GM23338 (cell line): ENCODE data around the gene FOXA2.
A peak's percentile ranks its signal among the peaks of the same experiment; 100 is the strongest.

Source experiments
- CTCF ChIP-seq, 2 experiments: fragments of 200-600 bp in 1 of 2; sonication (generic) in 1 of 2; conservative IDR thresholded peaks; 2 replicates each; pipeline versions ENCODE4 v1.5.1 to v1.6.1; 2016 to 2017; ENCODE audit warnings: antibody characterized with exemption in 2 of 2, low read depth in 2 of 2, mild to moderate bottlenecking in 2 of 2, moderate library complexity in 1 of 2
- EZH2 ChIP-seq: fragments of 200-600 bp; sonication (generic); IDR thresholded peaks from one replicate; pipeline ENCODE4 v1.8.0; 2017; ENCODE audit warnings: antibody characterized with exemption, mild to moderate bottlenecking, low read depth; ENCODE audit not compliant: unreplicated experiment
- EZH2phosphoT487 ChIP-seq: fragments of 200-600 bp; sonication (generic); IDR thresholded peaks from one replicate; pipeline ENCODE4 v1.8.1; 2018; ENCODE audit warnings: antibody characterized with exemption; ENCODE audit not compliant: unreplicated experiment
- JUNB ChIP-seq: IDR thresholded peaks from one replicate; pipeline ENCODE4 v1.6.1; 2016; ENCODE audit warnings: antibody characterized with exemption; ENCODE audit not compliant: unreplicated experiment
- POLR2AphosphoS5 ChIP-seq: IDR thresholded peaks from 2 replicates; pipeline ENCODE4 v1.6.1; 2016; ENCODE audit warnings: antibody characterized with exemption, low read depth
- REST ChIP-seq: IDR thresholded peaks from one replicate; pipeline ENCODE4 v1.6.1; 2018; ENCODE audit warnings: antibody characterized with exemption; ENCODE audit not compliant: unreplicated experiment

- TF ChIP-seq CTCF (conservative IDR thresholded peaks at IDR 0.05; ENCODE audit: low read depth in 2 of 2) (no peak), EZH2phosphoT487 (no peak), POLR2AphosphoS5 (no peak), EZH2 (peak; percentile 6), JUNB (no peak), REST (no peak)
Observed at GRCh38 chr20:22585786-22586493, 1.6 kb upstream of the FOXA2 start.
